EL (cell line): ENCODE results near the gene PGD.
"Not testable (repeated sequence)": the region's sequence is repeated elsewhere in the genome, so short reads cannot be mapped to it uniquely, and the experiment has no call there.

ENCODE experiments used
- DNase-seq: peaks from one replicate; pipeline ENCODE4 v3.0.0-alpha.2; 2016

Gene PGD

DNA sequence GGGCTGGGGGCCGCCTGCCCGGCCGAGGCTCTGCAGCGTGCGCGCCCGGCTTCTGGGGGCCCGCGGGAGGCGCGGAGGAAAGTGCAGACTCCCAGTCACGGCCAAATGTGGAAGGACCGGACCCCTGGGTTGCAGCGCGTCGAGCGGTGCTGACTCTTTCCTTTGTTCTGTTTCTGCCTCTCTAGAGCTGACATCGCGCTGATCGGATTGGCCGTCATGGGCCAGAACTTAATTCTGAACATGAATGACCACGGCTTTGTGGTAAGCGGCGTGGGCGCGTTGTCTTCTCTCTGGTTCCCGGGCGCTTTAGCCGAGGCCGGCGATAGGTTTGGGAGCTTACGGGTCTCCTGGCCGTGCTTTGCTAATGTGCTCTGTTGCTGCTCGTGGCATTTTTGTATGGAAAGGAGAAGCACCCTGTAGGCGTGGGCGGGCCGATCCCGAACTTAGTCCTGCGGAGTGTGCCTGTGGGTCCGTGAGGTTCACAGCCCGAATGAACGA lies 629 bp downstream of the PGD start:
- DNase-seq = peak; percentile 60

DNA sequence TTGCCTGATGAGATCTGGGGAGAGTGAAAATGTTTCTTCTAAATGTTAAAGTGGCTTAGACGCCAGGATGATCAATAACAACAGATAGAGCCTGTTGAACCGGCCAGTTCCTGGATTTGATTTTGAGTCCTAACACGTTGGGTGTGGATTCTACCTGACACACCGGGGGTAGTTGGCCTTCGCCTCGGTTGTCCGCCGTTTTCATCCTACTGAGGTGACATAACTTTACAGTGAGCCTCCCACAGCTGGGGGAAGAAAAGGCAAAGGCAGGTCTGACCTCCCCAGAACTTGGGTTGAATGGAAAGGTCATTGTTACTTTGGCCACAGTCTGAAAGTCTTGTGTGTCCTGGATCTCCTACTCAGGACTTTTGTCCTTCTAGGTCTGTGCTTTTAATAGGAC lies 1.1 kb downstream of the PGD start:
- no peak for DNase-seq

DNA sequence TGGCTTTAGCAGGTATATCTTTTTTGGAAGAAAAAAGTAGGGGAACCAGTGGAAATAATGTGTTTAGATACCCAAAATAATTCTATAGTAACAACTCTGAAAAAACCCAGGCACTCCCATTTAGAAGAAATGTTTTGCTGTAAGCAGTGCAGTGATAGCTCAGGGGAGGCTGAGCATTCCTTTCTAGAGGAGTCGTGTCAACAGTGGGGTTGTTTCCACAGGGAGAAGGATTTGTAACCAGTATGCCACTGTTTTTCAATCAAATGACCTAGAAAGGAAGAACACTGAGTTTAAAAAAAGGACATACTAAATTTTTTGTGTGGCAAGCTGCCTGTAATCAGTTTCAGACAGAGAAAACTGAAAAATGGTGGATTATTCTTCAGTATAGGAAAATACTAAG lies 2.4 kb downstream of the PGD start:
- DNase-seq = peak; percentile 46

DNA sequence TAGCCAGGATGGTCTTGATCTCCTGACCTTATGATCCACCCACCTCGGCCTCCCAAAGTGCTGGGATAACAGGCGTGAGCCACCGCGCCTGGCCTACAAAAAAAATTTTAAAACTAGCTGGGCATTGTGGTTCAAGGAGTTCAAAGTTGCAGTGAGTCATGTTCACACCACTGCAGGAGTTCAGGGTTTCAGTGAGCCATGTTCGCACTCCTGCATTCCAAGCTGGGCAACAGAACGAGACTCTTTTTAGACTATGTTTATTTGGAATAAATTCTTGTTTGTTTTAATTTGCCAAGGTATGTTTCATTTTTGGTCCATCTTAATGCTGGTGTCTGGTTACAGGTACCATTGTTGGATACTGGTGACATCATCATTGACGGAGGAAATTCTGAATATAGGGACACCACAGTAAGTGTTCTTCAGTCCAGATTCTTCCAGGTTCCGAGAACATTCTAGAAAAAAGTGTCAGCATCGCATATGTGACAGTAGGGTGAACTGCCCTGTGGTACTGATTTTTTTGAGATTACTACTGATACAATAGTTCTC lies 3.9 kb downstream of the PGD start:
- DNase-seq = peak; percentile 73

DNA sequence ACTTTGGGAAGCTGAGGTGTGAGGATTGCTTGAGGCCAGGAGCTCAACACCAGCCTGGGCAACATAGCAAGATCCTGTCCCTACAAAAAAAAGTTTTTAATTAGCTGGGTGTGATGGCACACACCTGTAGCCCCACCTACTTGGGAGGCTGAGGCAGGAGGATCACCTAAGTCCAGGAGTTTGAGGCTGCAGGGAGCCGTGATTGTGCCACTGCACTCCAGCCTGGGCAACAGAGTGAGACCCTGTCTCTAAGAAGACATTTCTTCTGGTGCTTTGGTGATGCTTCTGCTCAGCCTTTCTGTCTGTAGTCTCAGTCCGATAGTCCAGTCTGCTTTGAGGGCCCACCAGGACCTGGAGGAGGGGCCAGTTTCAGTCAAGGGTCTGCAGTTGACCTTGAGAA lies 8.3 kb downstream of the PGD start:
- DNase-seq = no peak

DNA sequence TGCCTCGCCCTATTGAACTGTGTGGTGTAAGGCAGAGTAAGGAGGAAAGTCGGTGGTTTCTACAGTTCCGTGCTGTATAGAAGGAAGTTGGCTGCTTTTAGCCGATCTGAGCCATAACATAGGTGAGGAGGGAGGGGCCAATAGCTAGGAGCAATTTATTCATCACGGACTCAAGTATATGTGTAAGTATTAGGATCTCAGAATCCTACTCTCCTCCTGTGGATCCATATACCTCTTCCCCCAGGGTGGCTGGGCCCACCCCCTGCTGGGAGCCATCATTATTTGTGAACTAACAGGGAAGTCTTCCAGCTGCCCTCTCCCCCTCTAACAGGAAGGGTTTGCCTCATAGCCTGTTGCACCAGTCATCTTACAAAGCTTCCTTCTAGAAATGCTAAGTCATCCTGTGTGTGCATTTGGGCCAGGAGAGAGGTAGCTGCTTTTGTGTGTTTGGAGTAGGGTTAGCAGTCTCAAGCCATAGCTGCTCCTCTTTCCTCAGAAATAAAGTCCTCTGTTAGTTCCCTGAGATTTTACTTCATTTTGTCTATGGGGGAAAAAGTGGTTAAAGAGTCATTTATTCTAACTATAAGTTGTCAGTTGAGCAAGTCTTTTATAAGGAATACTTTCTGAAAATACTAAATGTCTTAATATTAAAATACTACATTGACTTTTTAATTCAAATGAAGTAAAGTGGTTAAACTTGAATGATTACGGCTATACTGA lies 16.5 kb downstream of the PGD start:
- DNase-seq = peak; percentile 46

DNA sequence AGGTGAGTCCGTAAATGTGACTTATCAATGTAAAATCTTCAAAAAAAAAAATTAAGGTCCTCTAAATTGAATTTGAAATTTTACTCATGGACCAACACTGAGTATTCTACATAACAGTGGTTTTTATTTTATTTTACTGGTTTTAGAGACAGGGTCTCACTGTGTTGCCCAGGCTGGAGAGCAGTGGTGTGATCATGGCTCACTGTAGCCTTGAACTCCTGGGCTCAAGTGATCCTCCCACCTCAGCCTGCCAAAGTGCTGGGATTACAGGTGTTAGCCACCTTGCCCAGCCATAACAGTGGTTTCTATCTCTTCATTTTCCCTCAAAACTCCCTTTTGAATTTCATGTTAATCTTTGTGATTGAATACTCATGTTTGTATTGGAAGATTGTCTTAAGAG lies 17.1 kb downstream of the PGD start:
- DNase-seq = not testable (repeated sequence)

DNA sequence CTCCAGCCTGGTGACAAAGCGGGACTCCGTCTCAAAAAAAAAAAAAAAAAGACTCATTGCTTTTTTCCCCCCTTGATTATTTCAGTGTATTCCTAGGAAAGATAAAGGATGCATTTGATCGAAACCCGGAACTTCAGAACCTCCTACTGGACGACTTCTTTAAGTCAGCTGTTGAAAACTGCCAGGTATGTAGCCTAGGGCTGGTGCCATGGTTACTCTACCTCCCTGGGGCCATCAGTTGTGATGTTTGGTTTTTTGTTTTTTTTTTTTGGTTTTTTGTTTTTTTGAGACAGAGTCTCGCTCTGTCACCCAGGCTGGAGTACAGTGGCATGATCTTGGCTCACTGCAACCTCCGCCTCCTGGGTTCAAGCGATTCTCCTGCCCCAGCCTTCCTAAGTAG lies 19.9 kb downstream of the PGD start:
- not testable (repeated sequence) for DNase-seq

DNA sequence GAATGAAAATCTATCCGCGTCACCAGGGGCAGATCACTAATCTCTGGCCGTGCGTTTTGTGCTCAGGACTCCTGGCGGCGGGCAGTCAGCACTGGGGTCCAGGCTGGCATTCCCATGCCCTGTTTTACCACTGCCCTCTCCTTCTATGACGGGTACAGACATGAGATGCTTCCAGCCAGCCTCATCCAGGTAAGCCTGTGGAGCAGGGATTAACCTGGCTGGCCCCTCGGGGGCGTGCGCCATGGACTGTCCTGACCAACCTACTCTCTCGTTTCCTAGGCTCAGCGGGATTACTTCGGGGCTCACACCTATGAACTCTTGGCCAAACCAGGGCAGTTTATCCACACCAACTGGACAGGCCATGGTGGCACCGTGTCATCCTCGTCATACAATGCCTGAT lies 20.5 kb downstream of the PGD start:
- no peak for DNase-seq

DNA sequence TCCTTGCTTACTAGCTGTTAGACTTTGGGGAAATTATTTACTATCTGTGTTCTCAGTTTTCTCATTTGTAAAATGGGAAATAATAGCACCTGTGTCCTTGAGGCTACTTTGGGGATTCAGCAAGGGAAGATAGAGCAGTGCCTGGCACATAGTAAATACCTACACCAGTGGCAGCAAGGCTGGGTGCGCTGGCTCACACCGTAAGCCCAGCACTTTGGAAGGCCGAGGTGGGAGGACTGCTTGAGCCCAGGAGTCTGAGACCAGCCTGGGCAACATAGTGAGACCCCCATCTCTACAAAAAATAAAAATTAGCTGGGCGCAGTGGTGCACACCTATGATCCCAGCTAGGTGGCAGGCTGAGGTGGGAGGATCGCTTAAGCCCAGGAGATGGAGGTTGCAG lies 22.8 kb downstream of the PGD start:
- no peak for DNase-seq

DNA sequence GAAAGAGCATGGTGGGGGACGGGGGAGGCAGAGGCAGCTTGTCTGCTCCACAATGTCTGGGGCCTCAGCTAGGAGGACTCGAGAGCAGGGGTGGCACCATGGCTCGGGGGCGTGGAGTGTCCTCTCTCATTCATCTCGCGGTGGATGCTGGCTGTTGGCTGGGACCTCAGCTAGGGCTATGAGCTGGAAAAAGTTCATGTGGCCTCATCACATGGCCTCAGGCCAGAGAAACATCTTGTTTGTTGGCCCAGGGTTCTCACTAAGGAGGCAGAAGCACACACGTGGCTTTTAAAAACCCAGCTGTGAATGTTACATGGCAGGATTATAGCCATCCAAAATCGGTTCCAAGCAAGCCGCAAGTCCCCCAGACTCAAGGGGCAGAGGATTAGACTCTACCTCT lies 25.2 kb downstream of the PGD start:
- DNase-seq = peak; percentile 51

DNA sequence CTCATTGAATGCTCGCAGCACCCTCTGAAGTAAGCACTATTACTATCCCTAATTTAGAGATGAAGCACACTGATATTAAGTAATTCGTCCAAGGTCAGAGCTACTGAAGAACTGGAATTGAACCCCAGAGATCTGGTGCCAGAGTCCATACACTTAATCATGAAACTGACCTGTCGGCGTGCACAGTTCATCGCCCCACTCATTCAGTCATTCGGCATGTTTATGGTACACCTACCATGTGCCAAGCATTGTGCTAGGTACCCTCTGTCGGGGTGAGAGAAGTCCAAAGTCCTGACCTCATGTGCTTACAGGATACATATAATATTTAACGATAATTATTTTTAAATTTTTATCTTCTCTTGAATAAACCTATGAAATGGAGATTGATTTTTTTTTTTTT lies 25.8 kb downstream of the PGD start:
- DNase-seq = no peak

DNA sequence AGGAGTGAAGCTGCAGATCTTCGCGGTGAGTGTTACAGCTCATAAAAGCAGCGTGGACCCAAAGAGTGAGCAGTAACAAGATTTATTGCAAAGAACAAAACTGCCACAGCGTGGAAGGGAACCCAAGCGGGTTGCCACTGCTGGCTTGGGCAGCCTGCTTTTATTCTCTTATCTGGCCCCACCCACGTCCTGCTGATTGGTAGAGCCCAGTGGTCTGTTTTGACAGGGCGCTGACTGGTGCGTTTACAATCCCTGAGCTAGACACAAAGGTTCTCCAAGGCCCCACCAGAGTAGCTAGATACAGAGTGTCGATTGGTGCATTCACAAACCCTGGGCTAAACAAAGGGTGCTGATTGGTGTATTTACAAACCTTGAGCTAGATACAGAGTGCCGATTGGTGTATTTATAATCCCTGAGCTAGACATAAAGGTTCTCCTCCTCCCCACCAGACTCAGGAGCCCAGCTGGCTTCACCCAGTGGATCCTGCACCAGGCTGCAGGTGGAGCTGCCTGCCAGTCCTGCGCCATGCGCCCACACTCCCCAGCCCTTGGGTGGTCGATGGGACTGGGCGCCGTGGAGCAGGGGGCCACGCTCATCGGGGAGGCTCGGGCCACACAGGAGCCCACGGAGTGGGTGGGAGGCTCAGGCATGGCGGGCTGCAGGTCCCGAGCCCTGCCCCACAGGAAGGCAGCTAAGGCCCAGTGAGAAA lies 27.1 kb downstream of the PGD start:
- DNase-seq = not testable (repeated sequence)

DNA sequence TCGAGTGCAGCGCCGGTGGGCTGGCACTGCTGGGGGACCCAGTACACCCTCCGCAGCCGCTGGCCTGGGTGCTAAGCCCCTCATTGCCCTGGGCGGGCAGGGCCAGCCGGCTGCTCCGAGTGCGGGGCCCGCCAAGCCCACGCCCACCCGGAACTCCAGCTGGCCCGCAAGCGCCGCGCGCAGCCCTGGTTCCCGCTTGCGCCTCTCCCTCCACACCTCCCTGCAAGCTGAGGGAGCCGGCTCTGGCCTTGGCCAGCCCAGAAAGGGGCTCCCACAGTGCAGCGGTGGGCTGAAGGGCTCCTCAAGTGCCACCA lies 27.6 kb downstream of the PGD start:
- DNase-seq = not testable (repeated sequence)

DNA sequence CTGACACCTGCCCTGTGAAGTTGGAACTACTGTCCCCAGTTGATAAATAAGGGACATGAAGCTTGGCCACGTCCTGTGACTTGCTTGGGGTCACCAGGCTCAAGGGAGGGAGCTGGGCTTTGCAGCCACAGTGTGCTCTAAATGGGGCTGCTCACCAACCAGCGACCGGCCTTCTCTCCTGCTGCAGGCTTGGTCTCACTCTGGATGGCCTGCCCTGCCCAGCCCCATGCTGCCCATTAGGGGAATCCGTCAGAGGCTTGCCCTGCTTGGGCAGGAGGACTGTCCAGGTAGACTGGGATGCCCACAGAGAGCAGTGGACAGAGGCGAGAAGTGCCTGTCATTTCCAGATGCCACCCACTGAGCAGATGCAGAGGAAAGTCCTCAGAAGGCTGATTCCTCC lies 30.1 kb downstream of the PGD start:
- no peak for DNase-seq

DNA sequence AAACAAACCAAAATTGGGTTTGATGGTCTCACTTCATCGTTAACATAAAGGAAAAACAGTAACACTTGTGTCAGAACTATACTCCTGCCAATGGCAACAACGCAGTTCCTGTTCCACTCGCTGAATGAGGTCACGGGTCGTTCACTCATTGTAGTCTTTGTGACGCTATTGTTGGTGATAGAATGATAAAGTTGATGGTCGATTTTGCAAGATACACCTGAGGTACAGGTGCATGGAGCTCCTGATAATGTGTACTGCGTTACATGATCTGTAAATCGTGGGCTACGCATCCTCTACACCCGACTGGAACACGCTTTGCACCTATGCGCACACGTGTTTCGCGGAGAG lies 31.0 kb downstream of the PGD start:
- peak; percentile 15 for DNase-seq

DNA sequence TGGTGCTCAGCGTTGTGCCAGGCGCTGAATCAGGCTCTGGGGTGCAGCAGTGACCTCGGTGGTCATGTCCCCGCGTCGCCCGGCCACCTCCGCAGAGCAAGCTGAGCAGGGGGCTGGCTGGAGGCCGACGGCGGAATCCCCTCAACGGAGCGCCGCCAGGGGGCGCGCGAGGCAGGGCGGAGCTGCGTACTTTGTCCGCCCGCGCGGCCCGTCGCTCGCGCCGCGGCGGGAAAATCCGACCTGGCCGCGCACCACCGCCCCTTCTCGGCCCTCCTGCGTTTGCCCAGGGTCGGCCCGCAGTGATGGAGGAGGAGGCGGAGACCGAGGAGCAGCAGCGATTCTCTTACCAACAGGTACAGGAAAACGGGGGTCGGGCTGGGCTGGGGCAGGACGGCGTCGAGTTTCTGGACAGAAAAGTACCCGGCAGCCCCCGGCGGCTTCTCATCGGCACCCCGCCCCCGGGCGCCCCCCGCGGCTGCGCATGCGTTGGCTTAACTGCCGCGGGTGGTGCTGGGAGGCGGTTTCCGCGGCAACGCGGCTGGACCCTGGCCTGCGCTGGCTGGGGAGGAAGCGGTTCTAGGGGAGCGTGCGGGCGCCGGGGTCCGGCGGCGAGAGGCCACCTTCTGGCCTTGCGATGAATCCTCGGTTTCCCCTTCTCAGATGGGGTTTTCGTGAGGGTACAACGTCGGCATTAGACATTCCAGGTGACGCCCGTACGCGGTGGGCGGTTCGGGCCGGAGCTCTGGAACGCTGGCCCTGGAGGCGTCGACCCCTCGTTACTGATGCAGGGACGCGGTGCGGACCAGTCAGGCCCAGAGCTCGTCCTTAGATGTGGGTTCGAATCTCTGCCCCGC lies 31.6 kb downstream of the PGD start, which contains the start of gene CENPS:
Gene CENPS (plus strand): TSS at position 218 of the 854 bp plus-strand sequence. CDS start 85 bp downstream, at position 303.
- DNase-seq = peak; percentile 90

DNA sequence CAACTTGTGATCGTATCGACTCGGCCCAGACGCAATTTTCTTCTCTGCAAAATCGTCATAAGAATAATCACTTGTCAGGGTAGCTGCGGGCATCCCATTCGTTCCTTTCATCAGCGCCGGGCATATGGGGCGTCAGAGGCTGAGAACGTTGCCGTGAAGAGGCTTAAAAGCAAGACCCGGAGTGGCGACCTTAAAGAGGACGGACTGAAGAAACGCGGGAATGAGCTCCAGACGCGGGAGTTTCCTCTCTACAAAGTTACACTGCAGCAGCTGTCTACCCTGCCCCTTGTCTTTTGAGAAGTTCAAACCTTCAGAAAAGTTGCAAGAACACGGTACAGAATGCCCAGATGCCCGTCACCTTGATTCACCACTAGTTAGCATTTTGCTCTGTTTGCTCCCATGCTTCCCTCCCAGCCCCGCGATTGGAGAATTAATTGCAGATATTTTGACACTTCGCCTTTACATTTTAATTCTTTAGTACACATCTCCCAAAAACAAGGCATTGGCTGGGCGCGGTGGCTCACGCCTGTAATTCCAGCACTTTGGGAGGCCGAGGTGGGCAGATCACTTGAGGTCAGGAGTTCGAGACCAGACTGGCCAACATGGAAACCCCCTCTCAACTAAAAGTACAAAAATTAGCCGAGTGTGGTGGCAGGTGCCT lies 32.3 kb downstream of the PGD start:
- peak; percentile 45 for DNase-seq

DNA sequence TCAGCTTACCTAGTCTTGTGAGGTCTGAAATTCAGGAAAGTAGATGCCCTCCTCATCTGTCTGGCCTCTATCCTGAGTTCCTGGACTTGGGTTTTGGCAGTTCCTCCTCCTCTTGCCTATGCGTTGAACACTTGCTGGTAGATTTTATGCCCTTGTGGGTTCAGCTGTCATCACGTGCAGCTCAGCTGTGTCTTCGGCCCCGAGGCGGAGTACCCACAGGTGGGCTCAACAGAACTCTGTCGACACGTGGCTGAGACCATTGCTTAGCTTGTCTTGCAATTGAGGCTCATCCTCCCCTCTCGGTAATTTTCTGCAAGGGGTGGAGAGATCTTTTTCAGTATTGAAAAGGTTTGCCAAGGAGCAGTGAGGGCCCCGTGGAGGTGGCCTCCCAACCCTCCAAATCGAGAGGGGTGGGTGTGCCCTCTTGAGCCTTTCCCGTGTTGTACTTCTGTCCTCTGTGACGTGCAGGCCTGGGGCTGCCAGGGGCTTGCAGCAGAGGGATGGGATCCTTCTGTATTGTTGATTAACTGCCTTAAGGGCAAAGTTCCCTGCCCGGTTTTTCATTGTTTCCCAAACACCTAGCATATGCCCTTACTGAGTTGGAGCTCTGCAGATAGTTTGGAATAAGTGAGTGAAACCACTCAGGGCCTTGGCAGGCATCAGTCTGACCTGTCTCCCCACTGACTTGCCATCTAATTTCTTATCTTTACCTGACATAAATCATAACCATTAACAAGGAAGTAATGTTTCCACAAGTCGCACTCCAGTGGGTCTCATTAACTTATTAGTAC lies 34.2 kb downstream of the PGD start:
- DNase-seq = no peak

DNA sequence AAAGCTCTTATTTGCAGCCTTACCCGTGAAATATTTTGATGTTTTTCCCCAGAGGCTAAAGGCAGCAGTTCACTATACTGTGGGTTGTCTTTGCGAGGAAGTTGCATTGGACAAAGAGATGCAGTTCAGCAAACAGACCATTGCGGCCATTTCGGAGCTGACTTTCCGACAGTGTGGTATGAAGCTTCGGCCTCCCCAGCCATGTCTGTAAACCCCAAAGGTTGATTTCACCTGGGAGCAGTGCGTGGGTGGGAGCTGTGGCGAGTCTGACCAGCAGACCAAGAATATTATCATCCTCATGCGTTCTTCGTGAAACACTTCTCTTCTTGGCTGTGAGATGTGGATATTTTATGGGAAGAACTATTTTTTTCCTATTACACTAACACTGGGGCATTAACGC lies 34.9 kb downstream of the PGD start:
- no peak for DNase-seq

DNA sequence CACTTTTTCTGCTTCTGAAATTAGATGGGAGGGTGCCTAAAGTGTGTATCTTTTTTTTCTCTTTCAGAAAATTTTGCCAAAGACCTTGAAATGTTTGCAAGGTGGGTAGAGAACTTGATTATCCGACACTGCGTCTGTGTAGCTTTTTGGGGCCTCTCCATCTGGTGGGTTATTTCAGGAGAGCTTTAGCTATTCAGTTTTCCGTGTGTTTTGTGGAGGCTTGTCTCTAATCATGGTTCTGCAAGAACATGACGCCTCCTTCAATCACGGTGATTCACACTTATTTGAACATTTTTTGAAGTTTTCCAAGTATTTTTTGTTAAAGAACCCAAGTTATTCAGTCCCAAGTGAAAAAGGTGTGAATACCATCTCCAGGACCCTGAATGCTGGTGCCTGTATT lies 35.7 kb downstream of the PGD start:
- DNase-seq = no peak

DNA sequence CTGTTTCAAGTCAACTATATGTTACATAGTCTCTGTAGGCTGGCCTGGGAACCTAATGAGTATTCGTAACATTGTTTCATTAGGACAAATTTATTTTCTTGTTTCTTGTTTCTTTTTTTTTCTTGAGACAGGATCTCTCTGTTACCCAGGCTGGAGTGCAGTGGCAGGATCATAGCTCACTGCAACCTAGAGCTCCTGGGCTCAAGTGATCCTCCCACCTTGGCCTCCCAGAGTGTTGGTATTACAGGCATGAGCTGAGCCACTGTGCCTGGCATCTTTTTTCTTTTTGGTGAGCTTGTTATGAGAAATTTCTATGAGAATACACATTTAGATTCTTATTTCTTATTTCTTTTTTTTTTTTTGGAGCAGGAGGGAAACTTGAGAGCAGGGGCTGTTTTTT lies 38.2 kb downstream of the PGD start:
- no peak for DNase-seq
